LNCAP (cell line): Measurements from ENCODE around the gene HPS5.

Experiments
- TF ChIP-seq, protein P1 (sequence below): fragments of 450-650 bp; IDR thresholded peaks from 2 replicates; pipeline ENCODE4 v1.5.1; 2017; ENCODE audit warnings: mild to moderate bottlenecking

The HPS5 gene

DNA sequence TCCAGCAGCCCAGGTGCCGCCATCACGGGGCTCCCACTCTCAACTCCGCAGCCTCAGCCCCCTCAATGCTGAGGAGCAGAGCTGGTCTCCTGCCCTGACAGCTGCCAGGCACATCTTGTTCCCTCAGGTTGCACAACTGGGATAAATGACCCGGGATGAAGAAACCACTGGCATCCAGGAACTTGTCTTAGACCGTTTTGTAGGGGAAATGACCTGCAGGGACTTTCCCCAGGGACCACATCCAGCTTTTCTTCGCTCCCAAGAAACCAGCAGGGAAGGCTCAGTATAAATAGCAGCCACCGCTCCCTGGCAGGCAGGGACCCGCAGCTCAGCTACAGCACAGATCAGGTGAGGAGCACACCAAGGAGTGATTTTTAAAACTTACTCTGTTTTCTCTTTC lies 56.0 kb downstream of the HPS5 start, which contains the start of gene SAA1:
SAA1 (plus strand) TSS at position 316 of the 400 bp plus-strand sequence. CDS start 624 bp downstream, outside the sequence.
- TF ChIP-seq, protein P1, sequence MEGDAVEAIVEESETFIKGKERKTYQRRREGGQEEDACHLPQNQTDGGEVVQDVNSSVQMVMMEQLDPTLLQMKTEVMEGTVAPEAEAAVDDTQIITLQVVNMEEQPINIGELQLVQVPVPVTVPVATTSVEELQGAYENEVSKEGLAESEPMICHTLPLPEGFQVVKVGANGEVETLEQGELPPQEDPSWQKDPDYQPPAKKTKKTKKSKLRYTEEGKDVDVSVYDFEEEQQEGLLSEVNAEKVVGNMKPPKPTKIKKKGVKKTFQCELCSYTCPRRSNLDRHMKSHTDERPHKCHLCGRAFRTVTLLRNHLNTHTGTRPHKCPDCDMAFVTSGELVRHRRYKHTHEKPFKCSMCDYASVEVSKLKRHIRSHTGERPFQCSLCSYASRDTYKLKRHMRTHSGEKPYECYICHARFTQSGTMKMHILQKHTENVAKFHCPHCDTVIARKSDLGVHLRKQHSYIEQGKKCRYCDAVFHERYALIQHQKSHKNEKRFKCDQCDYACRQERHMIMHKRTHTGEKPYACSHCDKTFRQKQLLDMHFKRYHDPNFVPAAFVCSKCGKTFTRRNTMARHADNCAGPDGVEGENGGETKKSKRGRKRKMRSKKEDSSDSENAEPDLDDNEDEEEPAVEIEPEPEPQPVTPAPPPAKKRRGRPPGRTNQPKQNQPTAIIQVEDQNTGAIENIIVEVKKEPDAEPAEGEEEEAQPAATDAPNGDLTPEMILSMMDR: no peak

- TF ChIP-seq, protein P1: no peak
Measured at GRCh38 chr11:18264677-18265555, 57.0 kb downstream of the HPS5 start.

DNA sequence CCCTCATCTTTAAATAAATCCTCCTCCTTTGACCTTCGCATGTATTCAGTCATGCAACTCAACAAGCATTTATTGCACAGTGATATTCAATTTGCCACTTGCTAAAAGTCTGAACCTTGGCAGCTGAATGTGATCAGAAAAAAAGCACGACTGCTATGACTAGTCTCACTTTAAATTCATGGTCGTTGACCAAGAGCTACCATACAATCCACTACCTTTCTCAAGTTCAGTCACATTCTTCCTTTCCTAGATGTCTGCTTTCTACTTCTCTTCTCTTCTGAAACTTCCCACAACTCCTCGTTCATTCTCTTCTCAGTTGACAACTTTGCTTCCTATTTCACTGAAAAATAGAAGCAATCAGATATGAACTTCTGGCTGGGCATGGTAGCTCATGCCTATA lies 57.9 kb downstream of the HPS5 start:
- TF ChIP-seq, protein P1: no peak

DNA sequence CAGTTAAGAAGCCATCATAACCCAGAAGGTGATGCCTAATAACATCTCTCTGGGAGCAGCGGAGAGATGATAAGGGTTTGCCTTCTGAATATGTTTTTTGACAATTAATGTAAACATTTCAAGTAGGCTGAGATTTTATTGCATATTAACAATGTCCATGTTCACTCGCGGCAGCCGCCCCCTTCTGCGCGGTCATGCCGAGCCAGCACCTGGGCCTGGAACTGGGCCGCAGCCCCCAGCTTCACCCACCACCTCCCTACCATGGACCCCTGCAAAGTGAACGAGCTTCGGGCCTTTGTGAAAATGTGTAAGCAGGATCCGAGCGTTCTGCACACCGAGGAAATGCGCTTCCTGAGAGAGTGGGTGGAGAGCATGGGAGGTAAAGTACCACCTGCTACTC lies 60.2 kb downstream of the HPS5 start:
- TF ChIP-seq, protein P1: no peak

DNA sequence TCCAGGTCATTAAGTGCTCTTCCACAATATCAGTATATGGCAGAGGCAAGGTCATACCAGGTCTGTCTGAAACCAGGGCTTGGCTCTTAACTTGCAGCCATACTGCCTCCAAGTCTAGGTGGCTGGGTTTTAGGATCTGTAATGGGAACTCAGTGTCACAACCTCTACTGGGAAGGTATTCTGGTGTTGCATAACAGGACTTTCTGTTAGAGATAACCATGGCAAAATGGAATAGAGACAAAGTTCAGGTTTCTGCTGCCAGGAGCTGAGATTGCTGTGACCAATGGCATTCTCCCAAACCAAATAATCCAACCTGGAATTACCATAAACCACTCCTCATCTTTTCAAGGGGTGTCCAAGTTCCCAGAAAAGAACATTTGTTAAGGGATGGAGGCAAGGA lies 62.7 kb downstream of the HPS5 start:
- TF ChIP-seq, protein P1: no peak

DNA sequence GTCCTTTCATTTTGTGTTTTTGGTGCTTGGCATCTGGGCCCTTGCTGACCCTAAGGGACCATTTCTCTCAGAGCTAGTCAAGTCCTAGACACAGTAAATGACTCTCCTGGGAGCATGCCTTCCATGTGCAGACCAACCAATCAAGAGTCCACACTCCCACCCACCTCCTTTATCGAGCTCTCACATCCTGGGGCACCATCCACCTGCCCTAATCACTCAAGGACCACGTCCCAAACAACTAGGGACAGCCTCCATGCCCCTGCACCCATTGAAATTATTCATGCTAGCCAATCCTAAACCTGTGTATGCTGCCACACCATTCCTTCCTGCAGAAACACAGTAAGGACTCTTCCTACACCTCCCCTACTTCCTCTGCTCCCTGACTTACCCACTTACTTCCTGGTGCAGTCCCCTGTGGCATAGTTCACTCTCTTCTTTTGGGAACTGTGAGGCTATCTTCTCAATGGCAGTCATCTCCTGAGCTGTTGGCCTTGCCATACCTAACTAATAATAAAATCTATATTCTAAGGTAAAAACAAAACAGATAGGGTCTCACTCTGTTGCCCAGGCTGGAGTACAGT lies 67.1 kb downstream of the HPS5 start:
- TF ChIP-seq, protein P1: no peak

- TF ChIP-seq, protein P1: no peak
Measured at GRCh38 chr11:18253778-18254338, 68.1 kb downstream of the HPS5 start.
